CD4-positive, CD25-positive, alpha-beta regulatory T cell (primary cell): ENCODE data around the gene KPNA1. TPM values are rescaled to one million over a fixed set of nuclear protein-coding genes. Genes with fewer than 3 reads are reported as not detected.

Source experiments
- ATAC-seq, 2 donors: fragments of 150-1000 bp; cut with Tn5 transposase; one replicate each; pipeline ENCODE4 v1.10.0; 2021; ENCODE audit warnings: low read depth in 2 of 2, moderate number of reproducible peaks in 2 of 2, moderate library complexity in 1 of 2
- DNase-seq, 3 donors: peaks; one replicate each; pipeline versions ENCODE4 v3.0.0 to v3.0.0-alpha.2; 2012 to 2022; ENCODE audit warnings: mixed read lengths in 1 of 3
- H3K27ac ChIP-seq: one replicate; pipeline ENCODE4 v1.7.0; 2013; ENCODE audit warnings: mild to moderate bottlenecking, low read length; ENCODE audit not compliant: insufficient read depth, poor library complexity, severe bottlenecking
- H3K27me3 ChIP-seq: one replicate; pipeline ENCODE4 v1.7.0; 2013; ENCODE audit warnings: low read length; ENCODE audit not compliant: control insufficient read depth, insufficient read depth
- H3K36me3 ChIP-seq: one replicate; pipeline ENCODE4 v1.7.0; 2013; ENCODE audit warnings: mild to moderate bottlenecking, low read length, moderate library complexity; ENCODE audit not compliant: control insufficient read depth, insufficient read depth
- H3K4me1 ChIP-seq: 2 replicates; pipeline ENCODE4 v1.7.0; 2013; ENCODE audit warnings: mild to moderate bottlenecking, low read length; ENCODE audit not compliant: insufficient read depth, control insufficient read depth, poor library complexity, severe bottlenecking
- H3K4me3 ChIP-seq: one replicate; pipeline ENCODE4 v1.7.0; 2013; ENCODE audit warnings: low read depth, mild to moderate bottlenecking, low read length, moderate library complexity
- H3K9me3 ChIP-seq, 2 experiments: 1 replicate in 1 of 2; 2 replicates in 1 of 2; pipeline ENCODE4 v1.7.0; 2013; ENCODE audit warnings: low read length in 2 of 2, mild to moderate bottlenecking in 1 of 2, moderate library complexity in 1 of 2; ENCODE audit not compliant: control insufficient read depth in 2 of 2
- H3K27ac Mint-ChIP-seq, 3 donors: one replicate each; pipeline ENCODE4 v1.8.0; 2020 to 2022; ENCODE audit warnings: mild to moderate bottlenecking in 3 of 3, mixed read lengths in 3 of 3, moderate library complexity in 2 of 3
- H3K27me3 Mint-ChIP-seq: one replicate; pipeline ENCODE4 v1.8.0; 2022; ENCODE audit warnings: mild to moderate bottlenecking, mixed read lengths
- H3K36me3 Mint-ChIP-seq: one replicate; pipeline ENCODE4 v1.8.0; 2020; ENCODE audit warnings: mixed read lengths
- H3K4me1 Mint-ChIP-seq, 4 donors: one replicate each; pipeline ENCODE4 v1.8.0; 2020 to 2022; ENCODE audit warnings: mixed read lengths in 4 of 4, mild to moderate bottlenecking in 1 of 4
- H3K4me3 Mint-ChIP-seq, 4 donors: one replicate each; pipeline ENCODE4 v1.8.0; 2020 to 2022; ENCODE audit warnings: mild to moderate bottlenecking in 4 of 4, mixed read lengths in 4 of 4, moderate library complexity in 3 of 4
- H3K9me3 Mint-ChIP-seq, 7 donors: one replicate each; pipeline ENCODE4 v1.8.0; 2020 to 2022; ENCODE audit warnings: mixed read lengths in 7 of 7, mild to moderate bottlenecking in 3 of 7, moderate library complexity in 2 of 7
- polyA plus RNA-seq, 4 donors: library from polyadenylated mRNA; unstranded; fragments of 300-500 nt; fragmentation: Illumina TruSeq; gene quantifications; one replicate each; pipeline ENCODE4 v1.2.3, GENCODE V29; 2021
- total RNA-seq: library from RNA; stranded (reverse); gene quantifications from one replicate; pipeline ENCODE4 v1.2.3, GENCODE V29; 2022

Gene KPNA1
- total and polyA plus RNA-seq, 5 donors from 2014 or later: 41.4 to 57.8 (median 45.1) TPM

- no peaks in the 10 kb centered on the region for H3K9me3 ChIP-seq
- H3K4me3 Mint-ChIP-seq: no peak overlapping the region
- no peak overlapping the region for H3K27ac ChIP-seq
- DNase-seq: no peak
- no peaks in the 10 kb centered on the region for H3K27me3 ChIP-seq
- ATAC-seq: no peak
- no peak overlapping the region for H3K27ac Mint-ChIP-seq
- H3K27me3 Mint-ChIP-seq: no peaks in the 10 kb centered on the region
- no peaks in the 10 kb centered on the region for H3K9me3 Mint-ChIP-seq
- peaks cover 20 to 27% (median 25%) of the 10 kb centered on the region in 4 donors for H3K4me1 Mint-ChIP-seq
- peaks cover 3% of the 10 kb centered on the region for H3K36me3 ChIP-seq
- H3K4me3 ChIP-seq: no peak overlapping the region
- peaks cover 2% of the 10 kb centered on the region for H3K4me1 ChIP-seq
- H3K36me3 Mint-ChIP-seq: peaks cover 8% of the 10 kb centered on the region
Observed at GRCh38 chr3:122389892-122390291, 124.8 kb downstream of the KPNA1 start.

- Mint-ChIP-seq H3K27me3 (no peaks in the 10 kb centered on the region), H3K4me1 (peaks cover 23 to 33% (median 30%) of the 10 kb centered on the region in 4 donors), H3K4me3 (no peak overlapping the region), H3K9me3 (no peaks in the 10 kb centered on the region), H3K27ac (peak overlapping the region in 1 of 3 donors; percentile 44), H3K36me3 (peaks cover 8% of the 10 kb centered on the region)
- Histone ChIP-seq H3K27ac (no peak overlapping the region), H3K4me3 (no peak overlapping the region), H3K36me3 (peaks cover 3% of the 10 kb centered on the region), H3K4me1 (peaks cover 9% of the 10 kb centered on the region), H3K27me3 (no peaks in the 10 kb centered on the region), H3K9me3 (no peaks in the 10 kb centered on the region)
- no peak for DNase-seq
- no peak for ATAC-seq
Observed at GRCh38 chr3:122389197-122389596, 125.5 kb downstream of the KPNA1 start.

GRCh38 chr3:122387709-122388108 is 127.0 kb downstream of the KPNA1 start:
- ATAC-seq (no peak), DNase-seq (no peak)
- peaks cover 26 to 43% (median 32%) of the 10 kb centered on the region in 4 donors for H3K4me1 Mint-ChIP-seq
- no peaks in the 10 kb centered on the region for H3K27me3 Mint-ChIP-seq
- Histone ChIP-seq H3K4me3 (no peak overlapping the region), H3K27ac (no peak overlapping the region), H3K36me3 (peaks cover 3% of the 10 kb centered on the region), H3K9me3 (no peaks in the 10 kb centered on the region), H3K4me1 (peaks cover 18% of the 10 kb centered on the region), H3K27me3 (no peaks in the 10 kb centered on the region)
- peaks cover 8% of the 10 kb centered on the region for H3K36me3 Mint-ChIP-seq
- H3K27ac Mint-ChIP-seq: no peak overlapping the region
- H3K4me3 Mint-ChIP-seq: peak overlapping the region in 1 of 4 donors; percentile 61
- H3K9me3 Mint-ChIP-seq: no peaks in the 10 kb centered on the region

- Mint-ChIP-seq H3K4me3 (peak within 1 kb of the TSS; percentile 93 to 98 (median 96)), H3K27ac (peak within 1 kb of the TSS; percentile 93 to 95 (median 94)), H3K27me3 (no peaks in the 10 kb centered on the region), H3K9me3 (no peaks in the 10 kb centered on the region), H3K36me3 (peaks cover 8% of the 10 kb centered on the region), H3K4me1 (peaks cover 30 to 54% (median 46%) of the 10 kb centered on the region in 4 donors)
- peaks cover 23% of the 10 kb centered on the region for H3K4me1 ChIP-seq
- H3K4me3 ChIP-seq: peak within 1 kb of the TSS; percentile 99
- ATAC-seq (peak; percentile 98 to 99), DNase-seq (peak; percentile 91 to 97 (median 91))
- peaks cover 3% of the 10 kb centered on the region for H3K36me3 ChIP-seq
- no peaks in the 10 kb centered on the region for H3K9me3 ChIP-seq
- no peaks in the 10 kb centered on the region for H3K27me3 ChIP-seq
- peak within 1 kb of the TSS; percentile 83 for H3K27ac ChIP-seq
Observed at GRCh38 chr3:122383771-122384697, 130.7 kb downstream of the KPNA1 start, which contains the start of gene FAM162A. Gene FAM162A, plus strand, starts transcription at chr3:122384182. Its CDS starts 84 bp downstream, at chr3:122384266.

GRCh38 chr3:122382888-122383666 is 131.7 kb downstream of the KPNA1 start, which contains the start of gene MIX23:
Gene MIX23, minus strand, starts transcription at chr3:122383231. Its CDS starts 7 bp downstream, at chr3:122383224.
- peaks cover 25 to 57% (median 44%) of the 10 kb centered on the region in 4 donors for H3K4me1 Mint-ChIP-seq

GRCh38 chr3:122377975-122378374 is 136.8 kb downstream of the KPNA1 start:
- Mint-ChIP-seq H3K9me3 (peaks cover 0 to 3% (median 0%) of the 10 kb centered on the region in 7 donors), H3K36me3 (peaks cover 10% of the 10 kb centered on the region), H3K27me3 (no peaks in the 10 kb centered on the region), H3K4me3 (no peak overlapping the region), H3K4me1 (peaks cover 11 to 34% (median 23%) of the 10 kb centered on the region in 4 donors), H3K27ac (no peak overlapping the region)
- H3K27ac ChIP-seq: no peak overlapping the region
- no peaks in the 10 kb centered on the region for H3K27me3 ChIP-seq
- no peaks in the 10 kb centered on the region for H3K9me3 ChIP-seq
- no peak overlapping the region for H3K4me3 ChIP-seq
- DNase-seq (no peak), ATAC-seq (no peak)
- peaks cover 7% of the 10 kb centered on the region for H3K4me1 ChIP-seq
- H3K36me3 ChIP-seq: no peaks in the 10 kb centered on the region

More at GRCh38 chr3:122382888-122383666, 131.7 kb downstream of the KPNA1 start, which contains the start of gene MIX23:
- Histone ChIP-seq H3K27me3 (no peaks in the 10 kb centered on the region), H3K4me1 (peaks cover 23% of the 10 kb centered on the region), H3K36me3 (peaks cover 3% of the 10 kb centered on the region), H3K9me3 (no peaks in the 10 kb centered on the region), H3K4me3 (peak within 1 kb of the TSS; percentile 99), H3K27ac (peak within 1 kb of the TSS; percentile 83)
- DNase-seq (peak; percentile 77 to 88 (median 83)), ATAC-seq (peak; percentile 51 to 54)
- Mint-ChIP-seq H3K27me3 (no peaks in the 10 kb centered on the region), H3K27ac (peak within 1 kb of the TSS; percentile 93 to 95 (median 94)), H3K4me3 (peak within 1 kb of the TSS; percentile 93 to 98 (median 96)), H3K36me3 (peaks cover 6% of the 10 kb centered on the region), H3K9me3 (no peaks in the 10 kb centered on the region)

- Histone ChIP-seq H3K27me3 (no peaks in the 10 kb centered on the region), H3K4me3 (no peak overlapping the region), H3K36me3 (peaks cover 12% of the 10 kb centered on the region), H3K4me1 (no peaks in the 10 kb centered on the region), H3K9me3 (no peaks in the 10 kb centered on the region), H3K27ac (no peak overlapping the region)
- H3K27me3 Mint-ChIP-seq: no peaks in the 10 kb centered on the region
- DNase-seq: no peak
- peaks cover 19% of the 10 kb centered on the region for H3K36me3 Mint-ChIP-seq
- H3K27ac Mint-ChIP-seq: no peak overlapping the region
- H3K4me1 Mint-ChIP-seq: peaks cover 7 to 14% (median 11%) of the 10 kb centered on the region in 4 donors
- ATAC-seq: no peak
- no peak overlapping the region for H3K4me3 Mint-ChIP-seq
- H3K9me3 Mint-ChIP-seq: peaks cover 0 to 3% (median 0%) of the 10 kb centered on the region in 7 donors
Observed at GRCh38 chr3:122374034-122374433, 140.7 kb downstream of the KPNA1 start.
